GM08714 (cell line): ENCODE data around the gene CHID1.

ENCODE experiments used
- H3K4me3 ChIP-seq: fragments of 200-500 bp; sonication (Bioruptor generic); 2 replicates; pipeline ENCODE4 v1.5.1; 2014; ENCODE audit warnings: mild to moderate bottlenecking, low read length, inconsistent platforms
- ZNF274 ChIP-seq: IDR thresholded peaks from 2 replicates; pipeline ENCODE4 v1.6.1; 2012; ENCODE audit warnings: mild to moderate bottlenecking, low read depth, low read length

The CHID1 gene

DNA sequence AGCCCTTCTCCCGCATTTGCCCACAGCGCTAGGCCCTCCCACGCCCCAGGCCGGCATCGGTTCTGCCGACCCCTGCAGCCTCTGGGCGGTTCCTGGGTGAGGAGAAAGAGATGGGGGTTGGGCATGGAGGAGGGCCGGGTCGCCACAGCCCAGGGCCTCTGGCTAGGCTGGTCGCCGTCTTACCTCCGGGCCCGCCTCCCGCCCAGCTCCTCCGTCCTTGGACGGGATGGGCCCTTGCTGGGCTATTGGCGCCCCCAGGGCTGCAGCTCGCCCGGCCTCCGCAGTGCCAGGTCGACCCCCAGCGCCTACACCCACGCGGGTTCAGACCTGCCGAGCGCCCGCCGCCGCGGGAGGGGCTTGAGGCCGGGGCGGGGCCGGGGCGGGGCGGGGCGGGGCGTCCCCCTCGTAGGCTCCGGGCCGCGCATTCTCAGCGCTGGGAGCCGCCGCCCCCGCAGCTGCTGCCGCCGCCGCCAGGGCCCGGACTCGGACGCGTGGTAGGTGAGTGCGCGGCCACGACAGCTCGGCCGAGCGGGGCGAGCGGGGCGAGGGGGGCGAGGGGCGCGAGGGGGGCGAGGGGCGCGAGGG lies 78.0 kb downstream of the CHID1 start, which contains the start of gene CD151:
Gene CD151, plus strand, starts transcription at position 424 of the 585 bp plus-strand sequence. CDS start 3,118 bp downstream, outside the sequence.
- no peak for TF ChIP-seq ZNF274
- peak within 1 kb of the TSS; percentile 50; the same call in 1 of the 2 replicates for H3K4me3 ChIP-seq

DNA sequence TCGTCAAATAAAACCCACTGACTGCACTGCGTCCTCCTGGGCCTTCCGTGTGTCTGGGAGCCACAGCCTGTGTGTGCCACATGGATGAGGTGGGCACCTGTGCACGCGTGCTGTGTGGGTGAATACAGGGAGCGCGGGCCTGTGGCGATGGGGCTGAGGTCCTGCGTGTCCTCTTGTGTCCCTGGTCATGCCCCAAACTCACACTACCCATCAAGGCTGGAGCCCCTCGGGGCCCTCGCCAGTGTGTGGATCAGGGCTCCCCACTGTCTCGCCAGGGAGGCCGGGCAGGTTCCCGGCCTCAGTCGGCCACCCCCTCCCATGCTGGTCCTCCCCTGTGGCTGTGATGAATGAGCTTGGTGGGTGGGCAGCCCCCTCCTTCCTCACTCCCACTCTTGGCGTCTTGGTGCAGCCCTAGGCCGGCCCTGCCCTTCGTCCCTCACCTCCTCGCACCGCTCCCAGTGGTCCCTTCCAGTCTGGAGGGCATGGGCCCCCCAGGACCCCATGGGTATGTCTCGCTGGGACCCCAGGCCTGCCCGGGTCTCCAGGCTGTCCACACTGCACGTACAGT lies 78.6 kb downstream of the CHID1 start:
- no peak for TF ChIP-seq ZNF274
- no peak overlapping the region; the same call in 1 of the 2 replicates for H3K4me3 ChIP-seq

DNA sequence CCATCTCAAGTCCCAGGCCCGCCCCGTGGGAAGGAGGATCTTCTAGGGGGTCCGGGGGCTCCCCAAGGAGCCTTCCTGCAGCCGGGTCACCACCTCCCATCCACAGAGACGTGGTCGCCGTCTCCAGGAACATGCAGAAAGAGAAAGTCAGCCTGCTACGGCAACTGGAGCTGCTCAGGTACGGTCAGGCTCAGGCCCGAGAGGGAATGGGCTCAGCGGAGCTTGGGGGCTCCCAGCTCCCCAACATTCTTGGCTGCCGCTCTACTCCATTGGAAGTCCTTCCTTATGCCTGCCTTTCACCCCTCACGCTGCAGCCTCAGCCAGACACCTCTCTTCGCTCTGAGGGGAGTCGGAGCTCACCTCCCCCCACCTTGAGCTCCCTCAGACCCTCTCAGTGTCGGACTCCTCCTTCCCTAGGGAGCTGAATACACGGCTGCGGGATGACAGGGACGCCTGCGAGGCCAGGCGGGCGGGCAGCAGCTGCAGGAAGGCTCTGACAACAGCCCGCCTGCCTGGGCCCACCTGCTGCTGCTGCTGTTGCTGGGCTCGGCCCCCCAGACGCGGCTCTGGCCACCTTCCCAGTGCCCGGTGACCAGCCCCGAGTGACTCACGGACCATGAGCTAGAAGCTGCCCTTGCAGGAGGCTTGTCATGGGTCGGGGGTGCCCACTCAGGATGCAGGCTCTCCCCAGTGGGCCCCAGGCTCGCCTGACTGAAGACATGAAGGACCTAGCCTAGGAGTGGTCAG lies 79.3 kb downstream of the CHID1 start:
- no peak for TF ChIP-seq ZNF274
- no peak overlapping the region for H3K4me3 ChIP-seq

DNA sequence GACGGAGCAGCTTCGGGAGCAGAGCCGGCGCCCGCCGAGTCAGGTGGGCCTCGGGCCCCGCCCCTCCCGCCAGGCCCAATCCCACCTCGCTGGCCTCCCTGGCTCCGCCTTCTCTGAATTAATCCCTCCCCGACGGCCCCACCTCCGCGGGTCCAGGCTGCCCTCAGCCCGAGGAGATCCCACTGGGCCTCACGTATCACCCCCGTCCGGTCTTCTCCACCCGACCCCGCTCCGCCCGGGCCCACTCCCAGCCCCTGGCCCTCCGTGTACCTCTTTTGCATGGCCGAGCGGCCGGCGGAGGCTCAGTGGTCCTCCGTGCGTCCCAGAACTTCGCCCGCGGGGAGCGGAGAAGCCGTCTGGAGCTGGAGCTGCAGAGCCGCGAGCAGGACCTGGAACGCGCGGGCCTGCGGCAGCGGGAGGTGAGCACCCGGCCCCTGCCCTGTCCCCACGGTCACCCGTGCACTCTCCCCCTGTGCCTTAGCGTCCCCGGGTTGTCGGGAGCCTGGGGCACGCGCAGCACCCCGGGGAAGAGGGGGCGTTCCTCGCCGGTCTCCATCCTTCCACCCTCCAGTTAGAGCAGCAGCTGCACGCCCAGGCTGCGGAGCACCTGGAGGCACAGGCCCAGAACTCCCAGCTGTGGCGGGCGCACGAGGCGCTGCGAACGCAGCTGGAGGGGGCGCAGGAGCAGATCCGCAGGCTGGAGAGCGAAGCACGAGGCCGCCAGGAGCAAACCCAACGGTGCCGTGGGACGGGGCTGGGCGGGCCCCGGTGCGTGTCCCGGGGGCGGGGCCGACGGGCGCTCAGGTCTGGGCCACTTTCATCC lies 80.1 kb downstream of the CHID1 start:
- no peak for TF ChIP-seq ZNF274
- H3K4me3 ChIP-seq = no peak overlapping the region; the same call in 1 of the 2 replicates

DNA sequence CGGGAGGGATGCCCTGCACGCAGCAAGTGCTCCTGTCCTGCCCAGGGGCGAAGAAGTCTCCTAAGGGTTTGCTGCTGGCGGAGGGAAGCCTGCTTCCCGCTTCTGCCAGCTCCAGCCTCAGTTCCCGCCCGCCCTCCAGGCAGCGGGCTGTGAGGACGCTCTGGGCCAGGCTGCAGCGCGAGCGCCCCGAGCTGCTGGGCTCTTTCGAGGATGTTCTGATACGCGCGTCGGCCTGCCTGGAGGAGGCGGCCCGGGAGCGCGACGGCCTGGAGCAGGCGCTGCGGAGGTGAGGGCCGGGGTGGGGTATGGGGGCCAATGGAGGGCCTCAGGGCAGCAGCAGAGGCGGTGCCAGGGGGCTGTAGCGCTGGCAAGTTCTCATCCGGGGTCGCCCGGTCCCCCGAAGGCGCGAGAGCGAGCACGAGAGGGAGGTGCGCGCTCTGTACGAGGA lies 80.7 kb downstream of the CHID1 start:
- H3K4me3 ChIP-seq = peak overlapping the region; percentile 12; the same call in 1 of the 2 replicates
- TF ChIP-seq ZNF274 = no peak

DNA sequence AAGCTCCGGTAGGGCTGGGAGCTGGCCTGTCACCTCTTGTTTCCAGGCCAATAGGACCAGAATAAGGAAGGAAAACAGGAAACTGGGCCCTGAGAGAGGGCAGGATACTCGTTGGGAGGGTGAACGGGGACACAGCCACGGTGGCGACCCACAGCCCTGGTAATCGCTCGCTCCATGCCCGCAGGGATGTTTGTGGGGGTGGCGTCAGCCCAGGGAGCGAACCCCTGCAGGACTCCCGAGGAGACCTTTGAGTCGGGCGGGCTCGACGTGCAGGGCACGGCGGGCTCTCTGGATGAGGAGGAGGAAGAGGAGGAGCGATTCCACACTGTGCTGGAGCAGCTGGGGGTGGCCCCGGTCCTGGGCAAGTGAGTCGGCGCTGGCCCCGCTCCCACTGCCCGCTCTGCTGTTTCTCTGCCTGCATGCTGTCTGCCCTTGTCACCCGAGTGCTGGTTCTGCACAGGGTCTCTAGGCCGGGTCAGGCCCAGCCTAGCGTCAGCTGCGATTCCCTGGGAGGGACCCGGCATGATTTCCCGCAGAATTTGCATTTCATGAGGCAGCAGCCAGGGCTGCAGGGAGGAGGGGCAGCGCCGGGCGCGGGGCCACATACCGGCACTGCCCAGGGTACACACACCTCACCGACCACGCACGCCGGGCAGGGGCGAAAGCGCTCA lies 81.3 kb downstream of the CHID1 start:
- no peak for TF ChIP-seq ZNF274
- no peak overlapping the region; the same call in 1 of the 2 replicates for H3K4me3 ChIP-seq

DNA sequence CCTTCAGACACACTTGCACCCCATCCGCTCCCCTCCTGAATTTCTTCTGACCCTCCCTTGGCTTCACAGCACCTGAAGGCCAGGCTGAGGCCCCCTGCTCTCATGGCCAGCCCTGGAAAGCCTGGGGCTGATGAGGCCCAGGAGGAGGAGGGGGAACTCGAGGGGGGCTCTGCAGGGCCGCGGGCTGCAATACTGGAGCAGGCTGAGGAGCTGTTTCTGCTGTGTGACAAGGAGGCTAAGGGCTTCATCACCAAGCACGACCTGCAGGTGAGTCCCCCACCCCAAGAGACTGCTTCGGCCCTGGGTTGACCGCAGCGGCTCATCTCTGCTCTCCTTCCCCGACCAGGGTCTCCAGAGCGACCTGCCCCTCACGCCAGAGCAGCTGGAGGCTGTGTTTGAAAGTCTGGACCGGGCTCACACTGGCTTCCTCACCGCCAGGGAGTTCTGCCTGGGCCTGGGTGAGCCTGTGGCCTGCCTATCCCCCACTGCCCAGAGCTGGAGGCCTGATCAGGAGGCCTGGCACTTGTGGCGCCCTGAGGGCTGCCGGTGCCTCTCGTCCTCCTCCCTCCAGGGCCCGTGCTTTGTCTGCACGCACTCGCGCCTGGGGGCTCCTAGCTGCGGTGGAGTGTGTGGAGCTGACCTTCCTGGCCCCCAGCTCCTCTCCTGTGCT lies 82.0 kb downstream of the CHID1 start:
- no peak overlapping the region for H3K4me3 ChIP-seq
- TF ChIP-seq ZNF274 = no peak

DNA sequence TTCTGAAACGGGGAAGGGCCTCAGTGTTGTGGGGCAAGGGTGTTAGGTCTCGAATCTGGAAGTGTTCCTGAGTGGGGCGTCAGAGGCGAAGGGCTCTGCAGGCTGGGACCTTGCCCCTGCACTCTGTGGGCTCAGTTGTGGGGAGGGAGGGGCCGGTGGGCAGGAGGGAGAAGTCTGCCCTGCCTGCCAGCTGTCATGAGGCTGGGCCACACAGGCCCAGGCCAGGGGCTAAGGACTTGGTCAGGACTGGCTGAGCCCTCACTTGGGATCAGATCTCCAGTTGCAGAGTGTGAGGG lies 82.8 kb downstream of the CHID1 start, which contains the start of gene CRACR2B:
Gene CRACR2B, plus strand, starts transcription at position 23 of the 296 bp plus-strand sequence. CDS start 689 bp downstream, outside the sequence.
- H3K4me3 ChIP-seq = peak within 1 kb of the TSS; percentile 66; the same call in 1 of the 2 replicates
- TF ChIP-seq ZNF274 = no peak

DNA sequence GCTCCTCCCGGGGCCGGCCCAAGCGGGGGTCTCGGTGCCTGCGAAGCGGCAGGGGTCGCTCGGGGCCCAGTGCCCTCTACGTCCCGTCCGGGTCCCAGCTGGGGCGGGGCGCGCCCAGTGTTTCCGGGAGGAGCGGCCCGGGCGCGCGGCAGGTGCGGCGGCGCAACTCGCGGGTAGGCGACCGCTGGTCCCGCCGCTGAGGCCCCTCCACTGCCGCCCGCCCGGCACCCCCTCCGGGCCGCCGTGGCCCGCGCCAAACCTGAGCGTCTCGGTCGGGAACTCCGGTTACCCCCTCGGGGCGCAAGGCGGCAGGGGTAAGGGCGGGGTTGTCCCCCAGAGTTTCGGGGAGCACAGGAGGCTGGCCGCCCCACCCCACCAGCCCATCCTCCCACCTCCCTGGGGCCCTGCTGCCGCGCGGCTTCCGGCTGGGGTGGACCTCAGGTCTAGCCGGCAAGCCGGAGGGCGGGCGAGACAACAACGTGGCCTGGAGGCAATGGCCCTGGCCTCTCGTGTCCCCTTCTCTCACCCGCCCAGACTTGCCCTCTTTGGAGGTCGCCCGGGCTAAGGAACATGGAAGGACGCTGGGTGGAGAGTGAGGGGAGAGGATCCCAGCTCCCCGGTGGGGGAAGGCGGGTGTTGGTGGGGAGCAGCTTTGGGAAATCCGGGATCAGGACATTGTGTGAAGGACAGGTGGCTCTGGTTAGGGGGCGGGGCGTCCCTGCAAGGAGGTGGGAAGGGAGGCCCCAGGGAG lies 83.3 kb downstream of the CHID1 start:
- H3K4me3 ChIP-seq = peak overlapping the region; percentile 66; the same call in 1 of the 2 replicates
- TF ChIP-seq ZNF274 = no peak

DNA sequence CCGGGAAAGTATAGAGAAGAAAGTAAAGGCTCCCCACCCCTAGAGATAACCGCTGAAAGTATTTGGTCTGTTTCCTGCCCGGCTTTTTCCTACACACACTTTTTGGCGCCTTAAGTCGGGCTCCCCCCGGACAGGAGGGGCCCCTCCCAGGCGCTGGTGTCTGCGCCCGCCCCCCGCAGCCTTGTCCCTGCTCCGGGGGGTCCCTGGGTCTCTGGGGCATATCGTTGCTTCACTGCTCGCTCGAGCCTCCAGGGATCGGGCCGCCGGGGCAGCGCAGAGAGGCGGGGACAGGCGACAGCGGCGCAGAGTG lies 83.8 kb downstream of the CHID1 start:
- TF ChIP-seq ZNF274 = no peak
- peak overlapping the region; percentile 66; the same call in 1 of the 2 replicates for H3K4me3 ChIP-seq

DNA sequence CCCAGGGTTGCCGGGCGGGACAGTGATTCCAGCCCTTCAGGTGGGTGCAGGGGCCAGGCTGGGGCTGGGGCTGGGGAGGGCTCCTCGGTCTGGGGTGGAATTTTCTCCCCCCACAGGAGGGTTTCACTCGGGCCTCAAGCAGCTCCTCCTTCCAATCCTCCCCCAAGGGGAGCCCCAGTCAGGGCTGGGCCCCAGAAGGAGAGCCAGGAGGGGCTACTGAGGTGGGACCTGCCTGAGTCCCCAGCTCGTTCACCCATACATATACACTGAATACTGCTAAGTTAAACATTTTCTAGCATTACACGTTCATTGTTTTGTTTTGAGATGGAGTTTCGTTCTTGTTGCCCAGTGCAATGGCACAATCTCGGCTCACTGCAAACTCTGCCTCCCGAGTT lies 84.4 kb downstream of the CHID1 start:
- no peak overlapping the region; the same call in 1 of the 2 replicates for H3K4me3 ChIP-seq
- no peak for TF ChIP-seq ZNF274

DNA sequence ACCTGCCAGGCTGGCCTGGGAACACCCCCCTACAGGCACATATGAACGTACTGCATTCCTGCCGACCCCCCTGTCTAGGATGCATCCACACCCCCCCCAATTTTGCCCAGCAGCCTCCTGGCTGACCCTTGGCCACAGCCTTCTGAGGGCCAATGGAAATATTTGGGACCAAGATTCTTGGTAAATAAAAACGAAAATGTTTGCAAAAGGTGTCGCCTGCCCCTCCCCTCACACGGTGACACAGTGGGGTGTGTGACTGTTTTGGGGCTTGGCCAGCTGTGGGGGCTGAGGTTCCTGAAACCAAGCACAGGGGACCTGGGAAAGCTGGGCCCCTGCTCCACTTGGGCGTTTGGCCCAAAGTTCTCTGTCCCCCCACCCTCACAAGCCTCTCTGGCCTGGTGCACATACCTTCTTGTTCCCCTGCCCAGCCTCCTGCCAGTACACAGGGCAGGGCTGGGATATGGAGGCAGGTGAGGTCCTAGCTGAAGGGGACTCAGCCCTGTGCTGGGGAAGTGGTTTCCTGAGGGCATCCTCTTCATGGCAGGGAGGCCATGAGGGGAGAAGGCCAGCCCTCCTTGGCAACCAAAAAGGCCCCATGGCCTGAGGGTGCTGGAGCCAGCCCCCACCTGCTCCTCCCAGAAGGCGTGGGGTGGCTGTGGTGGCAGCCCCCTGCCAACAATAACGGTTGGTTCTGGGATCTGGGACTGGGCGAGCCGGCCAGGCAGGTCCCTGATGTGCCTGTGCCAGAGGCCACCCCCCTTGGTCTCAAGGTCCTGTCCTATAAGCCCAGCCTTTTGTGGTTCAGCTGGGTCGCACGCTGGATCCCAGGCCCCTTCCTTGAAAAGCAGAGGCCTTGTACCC lies 85.0 kb downstream of the CHID1 start:
- no peak overlapping the region for H3K4me3 ChIP-seq

More for the DNA sequence above, 85.0 kb downstream of the CHID1 start:
- TF ChIP-seq ZNF274 = no peak
